ENCODE data around the gene HTRA2.

Gene HTRA2

GRCh38 chr2:74501335-74502071 is 28.2 kb upstream of the HTRA2 start:
- no peak for DNase-seq

- DNase-seq: no peak
These were observed 27.5 kb upstream of the HTRA2 start for GRCh38 chr2:74502147-74502719.

- peak; percentile 83 for DNase-seq
These were observed 26.8 kb upstream of the HTRA2 start for GRCh38 chr2:74502720-74503505.

GRCh38 chr2:74503506-74504475 is 25.9 kb upstream of the HTRA2 start:
- DNase-seq: no peak

GRCh38 chr2:74504591-74504990 is 25.1 kb upstream of the HTRA2 start:
- DNase-seq: no peak

GRCh38 chr2:74505448-74506246 is 24.1 kb upstream of the HTRA2 start:
- no peak for DNase-seq

GRCh38 chr2:74507145-74507925 is 22.4 kb upstream of the HTRA2 start, which contains the start of gene PCGF1:
PCGF1 (minus strand) TSS chr2:74507695; CDS start chr2:74507668, 27 bp downstream.
- peak; percentile 99 for DNase-seq

GRCh38 chr2:74507926-74508520 is 21.7 kb upstream of the HTRA2 start:
- no peak for DNase-seq

GRCh38 chr2:74510272-74510671 is 19.5 kb upstream of the HTRA2 start:
- no peak for DNase-seq

- DNase-seq: no peak
These were observed 18.4 kb upstream of the HTRA2 start for GRCh38 chr2:74511104-74511989.

- no peak for DNase-seq
These were observed 16.8 kb upstream of the HTRA2 start for GRCh38 chr2:74512744-74513604.

- peak; percentile 38 for DNase-seq
These were observed 15.9 kb upstream of the HTRA2 start for GRCh38 chr2:74513605-74514367.

- DNase-seq: no peak
These were observed 15.1 kb upstream of the HTRA2 start, which contains the start of gene TLX2 for GRCh38 chr2:74514368-74515270. TLX2 (plus strand) TSS chr2:74514450; CDS start chr2:74514807, 357 bp downstream.

GRCh38 chr2:74515271-74515980 is 14.3 kb upstream of the HTRA2 start:
- peak; percentile 13 for DNase-seq

- peak; percentile 79 for DNase-seq
These were observed 13.6 kb upstream of the HTRA2 start for GRCh38 chr2:74515981-74516633.
